Dermis microvascular lymphatic vessel endothelial cell (primary cell): ENCODE measurements around the gene EIF5A. TPM values are rescaled to one million over a fixed set of nuclear protein-coding genes. Genes with fewer than 3 reads are reported as not detected.

Experiments
- DNase-seq, 2 donors: peaks; one replicate each; pipeline versions ENCODE4 v3.0.0 to v3.0.0-alpha.2; 2010; ENCODE audit warnings: low read depth in 2 of 2
- total RNA-seq: library from RNA; depleted of rRNA; stranded (reverse); fragments of >200 nt; gene quantifications from 2 replicates; pipeline ENCODE4 v1.2.1, GENCODE V29; 2014

The EIF5A gene
- total RNA-seq, 1 donor from 2014 or later, result 622 TPM

DNA sequence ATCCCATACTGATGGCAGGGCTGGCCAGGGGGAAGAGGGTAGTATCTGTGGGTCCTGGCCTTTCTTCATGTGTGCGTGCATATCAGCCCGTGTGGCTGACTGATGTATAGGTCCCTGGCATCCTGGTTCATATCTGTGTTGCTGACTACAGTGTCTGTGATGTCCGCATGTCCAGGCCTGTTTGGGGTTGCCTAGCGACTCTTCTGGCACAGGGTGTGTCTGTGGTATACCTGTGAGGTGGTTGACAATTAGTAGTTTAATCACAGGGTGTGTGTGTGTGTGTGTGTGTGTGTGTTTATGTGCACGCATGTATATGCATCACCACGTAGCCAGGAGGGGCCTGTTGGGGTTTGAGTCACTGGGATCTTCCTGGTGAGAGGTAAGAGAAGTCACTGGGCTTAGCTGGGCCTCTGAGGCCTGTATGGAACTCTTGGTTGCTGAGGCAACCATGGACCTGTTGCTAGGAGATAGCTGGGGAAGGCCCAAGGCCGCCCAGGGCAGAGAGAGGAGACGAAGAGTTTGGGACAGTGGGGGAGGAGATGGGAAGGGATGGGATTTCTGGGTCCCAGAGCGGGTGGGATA lies 46.9 kb downstream of the EIF5A start:
- DNase-seq, result no peak

GRCh38 chr17:7355053-7355452 lies 47.6 kb downstream of the EIF5A start, which contains the start of gene TMEM95:
Gene TMEM95 (plus strand): TSS chr17:7355156. CDS start chr17:7355205, 49 bp downstream.
- DNase-seq, result no peak

GRCh38 chr17:7355573-7355972 lies 48.1 kb downstream of the EIF5A start:
- no peak for DNase-seq

GRCh38 chr17:7356072-7356549 lies 48.7 kb downstream of the EIF5A start:
- peak; percentile 64 to 74 for DNase-seq

DNA sequence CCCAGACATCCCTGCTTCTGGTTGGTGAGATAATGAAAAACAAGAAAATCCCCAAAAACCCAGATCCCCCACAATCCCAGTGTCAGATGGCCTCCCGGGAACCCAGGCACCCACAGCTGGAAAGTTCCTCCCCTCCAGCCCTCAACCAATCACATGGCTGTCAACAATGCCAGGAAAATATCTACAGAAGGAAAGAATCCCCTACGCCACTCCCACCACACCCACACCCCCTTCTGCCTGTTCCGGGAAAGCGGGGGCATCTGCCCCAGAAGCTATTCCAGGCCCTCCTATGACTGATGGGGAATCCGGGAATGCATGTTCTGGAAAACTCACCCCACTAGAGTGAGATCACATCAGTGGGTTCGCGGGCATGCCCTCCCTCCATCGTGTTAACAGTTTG lies 49.3 kb downstream of the EIF5A start:
- no peak for DNase-seq

GRCh38 chr17:7357381-7357780 lies 50.0 kb downstream of the EIF5A start:
- no peak for DNase-seq

- no peak for DNase-seq
Measured at GRCh38 chr17:7361906-7362305, 54.5 kb downstream of the EIF5A start.

Other genes with a start within 250 kb of the EIF5A start
- 1.8 and 3.5 TPM in 2 replicates for gene CLEC10A, start 227.4 kb upstream of the EIF5A start, total RNA-seq
- under 0.01 TPM in 1 of 2 replicates, not detected in the other for gene ASGR2, start 192.8 kb upstream of the EIF5A start, total RNA-seq
- 14.8 and 26.2 TPM in 2 replicates for gene ASGR1, start 128.3 kb upstream of the EIF5A start, total RNA-seq
- gene DLG4, start 87.8 kb upstream of the EIF5A start, total RNA-seq, result 5.3 and 11.4 TPM in 2 replicates
- 219 and 341 TPM in 2 replicates for gene ACADVL, start 87.7 kb upstream of the EIF5A start, total RNA-seq
- gene DVL2, start 73.1 kb upstream of the EIF5A start, total RNA-seq, result 28.6 and 37.0 TPM in 2 replicates
- 29.7 and 45.6 TPM in 2 replicates for gene PHF23, start 68.2 kb upstream of the EIF5A start, total RNA-seq
- 92.6 and 197 TPM in 2 replicates for gene GABARAP, start 65.2 kb upstream of the EIF5A start, total RNA-seq
- gene CTDNEP1, start 55.9 kb upstream of the EIF5A start, total RNA-seq, result 25.9 and 35.5 TPM in 2 replicates
- 31.8 and 34.6 TPM in 2 replicates for gene ELP5, start 55.4 kb upstream of the EIF5A start, total RNA-seq
- 1.0 and 2.7 TPM in 2 replicates for gene CLDN7, start 45.1 kb upstream of the EIF5A start, total RNA-seq
- 0.76 and 0.90 TPM in 2 replicates for gene SLC2A4, start 25.9 kb upstream of the EIF5A start, total RNA-seq
- gene YBX2, start 13.0 kb upstream of the EIF5A start, total RNA-seq, result 0.25 and 0.26 TPM in 2 replicates
- 19.1 and 28.3 TPM in 2 replicates for gene GPS2, start 7.7 kb downstream of the EIF5A start, total RNA-seq
- gene NEURL4, start 21.7 kb downstream of the EIF5A start, total RNA-seq, result 9.1 and 15.0 TPM in 2 replicates
- gene ACAP1, start 28.9 kb downstream of the EIF5A start, total RNA-seq, result 0.26 and 1.0 TPM in 2 replicates
- 2.3 and 3.4 TPM in 2 replicates for gene KCTD11, start 44.5 kb downstream of the EIF5A start, total RNA-seq
- not detected in 2 replicates for gene TMEM95, start 47.5 kb downstream of the EIF5A start, total RNA-seq
- 2.1 and 2.3 TPM in 2 replicates for gene TNK1, start 73.5 kb downstream of the EIF5A start, total RNA-seq
- gene PLSCR3, start 86.9 kb downstream of the EIF5A start, total RNA-seq, result 13.5 and 34.0 TPM in 2 replicates
- 127 and 212 TPM in 2 replicates for gene TMEM256, start 96.5 kb downstream of the EIF5A start, total RNA-seq
- 1.4 and 3.0 TPM in 2 replicates for gene NLGN2, start 100.2 kb downstream of the EIF5A start, total RNA-seq
- gene SPEM1, start 112.7 kb downstream of the EIF5A start, total RNA-seq, result not detected in 2 replicates
- not detected in 2 replicates for gene SPEM2, start 118.0 kb downstream of the EIF5A start, total RNA-seq
- gene SPEM3, start 121.2 kb downstream of the EIF5A start, total RNA-seq, result not detected in 2 replicates
- 6.8 and 10.1 TPM in 2 replicates for gene TMEM102, start 127.8 kb downstream of the EIF5A start, total RNA-seq
- gene FGF11, start 131.9 kb downstream of the EIF5A start, total RNA-seq, result 0.13 and 0.38 TPM in 2 replicates
- gene CHRNB1, start 137.4 kb downstream of the EIF5A start, total RNA-seq, result 7.2 and 10.0 TPM in 2 replicates
- gene ZBTB4, start 172.0 kb downstream of the EIF5A start, total RNA-seq, result 6.7 and 11.3 TPM in 2 replicates
- not detected in 2 replicates for gene SLC35G6, start 173.8 kb downstream of the EIF5A start, total RNA-seq
- gene POLR2A, start 176.7 kb downstream of the EIF5A start, total RNA-seq, result 56.5 and 87.0 TPM in 2 replicates
- 4.7 and 9.4 TPM in 2 replicates for gene TNFSF12, start 241.4 kb downstream of the EIF5A start, total RNA-seq